GM12872 (cell line): ENCODE data around the gene STAT6.
A peak's percentile ranks its signal among the peaks of the same experiment; 100 is the strongest.

ENCODE experiments used
- TF ChIP-seq, protein P1 (sequence below): IDR thresholded peaks from 3 replicates; pipeline ENCODE4 v1.5.1; 2011; ENCODE audit warnings: low read depth, mild to moderate bottlenecking, low read length, moderate library complexity; ENCODE audit not compliant: insufficient read depth

The STAT6 gene

DNA sequence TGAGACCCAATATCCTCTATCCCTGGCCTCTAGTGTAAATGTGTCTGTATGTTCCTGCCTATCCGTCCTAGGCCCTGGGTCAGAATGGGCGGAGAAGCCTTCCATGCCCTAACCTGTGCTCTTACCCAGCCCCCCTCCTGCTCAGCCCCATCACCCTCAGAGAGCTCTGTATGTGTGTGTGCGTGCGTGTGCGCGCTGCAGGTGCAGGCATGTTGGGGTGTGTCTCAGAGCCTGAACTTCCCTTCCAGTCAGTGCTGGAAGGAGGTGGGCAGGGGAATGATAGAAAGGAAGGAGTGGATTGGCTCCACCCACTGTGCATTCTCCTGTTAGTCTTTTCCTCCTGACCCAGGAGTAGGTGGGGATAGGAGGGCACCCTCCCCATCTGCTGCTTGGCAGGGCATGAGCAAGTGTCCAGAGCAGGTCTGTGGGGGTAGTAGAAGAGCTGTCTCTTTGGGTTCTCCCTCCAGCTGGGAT, 15.0 kb downstream of the STAT6 start:
- TF ChIP-seq, protein P1, sequence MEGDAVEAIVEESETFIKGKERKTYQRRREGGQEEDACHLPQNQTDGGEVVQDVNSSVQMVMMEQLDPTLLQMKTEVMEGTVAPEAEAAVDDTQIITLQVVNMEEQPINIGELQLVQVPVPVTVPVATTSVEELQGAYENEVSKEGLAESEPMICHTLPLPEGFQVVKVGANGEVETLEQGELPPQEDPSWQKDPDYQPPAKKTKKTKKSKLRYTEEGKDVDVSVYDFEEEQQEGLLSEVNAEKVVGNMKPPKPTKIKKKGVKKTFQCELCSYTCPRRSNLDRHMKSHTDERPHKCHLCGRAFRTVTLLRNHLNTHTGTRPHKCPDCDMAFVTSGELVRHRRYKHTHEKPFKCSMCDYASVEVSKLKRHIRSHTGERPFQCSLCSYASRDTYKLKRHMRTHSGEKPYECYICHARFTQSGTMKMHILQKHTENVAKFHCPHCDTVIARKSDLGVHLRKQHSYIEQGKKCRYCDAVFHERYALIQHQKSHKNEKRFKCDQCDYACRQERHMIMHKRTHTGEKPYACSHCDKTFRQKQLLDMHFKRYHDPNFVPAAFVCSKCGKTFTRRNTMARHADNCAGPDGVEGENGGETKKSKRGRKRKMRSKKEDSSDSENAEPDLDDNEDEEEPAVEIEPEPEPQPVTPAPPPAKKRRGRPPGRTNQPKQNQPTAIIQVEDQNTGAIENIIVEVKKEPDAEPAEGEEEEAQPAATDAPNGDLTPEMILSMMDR = no peak

DNA sequence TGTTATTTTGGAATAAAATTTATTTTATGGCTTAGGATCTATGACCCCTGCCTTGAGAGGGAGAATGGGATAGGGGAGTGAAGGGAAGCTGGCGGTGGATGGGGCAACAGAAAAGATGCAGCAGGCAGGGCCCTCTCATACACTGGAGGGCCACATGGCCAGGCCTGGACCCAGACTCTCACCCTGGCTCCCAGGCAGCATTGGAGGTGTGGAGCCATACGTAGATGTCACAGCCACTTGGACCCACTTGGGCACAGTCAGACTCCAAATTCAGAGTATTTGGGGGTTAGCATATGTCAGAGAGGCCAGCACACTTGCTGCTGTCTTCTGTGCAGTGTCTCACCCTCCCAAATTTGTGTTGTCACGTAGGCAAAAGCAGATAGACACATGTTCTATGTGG, 15.7 kb downstream of the STAT6 start:
- TF ChIP-seq, protein P1 = no peak

DNA sequence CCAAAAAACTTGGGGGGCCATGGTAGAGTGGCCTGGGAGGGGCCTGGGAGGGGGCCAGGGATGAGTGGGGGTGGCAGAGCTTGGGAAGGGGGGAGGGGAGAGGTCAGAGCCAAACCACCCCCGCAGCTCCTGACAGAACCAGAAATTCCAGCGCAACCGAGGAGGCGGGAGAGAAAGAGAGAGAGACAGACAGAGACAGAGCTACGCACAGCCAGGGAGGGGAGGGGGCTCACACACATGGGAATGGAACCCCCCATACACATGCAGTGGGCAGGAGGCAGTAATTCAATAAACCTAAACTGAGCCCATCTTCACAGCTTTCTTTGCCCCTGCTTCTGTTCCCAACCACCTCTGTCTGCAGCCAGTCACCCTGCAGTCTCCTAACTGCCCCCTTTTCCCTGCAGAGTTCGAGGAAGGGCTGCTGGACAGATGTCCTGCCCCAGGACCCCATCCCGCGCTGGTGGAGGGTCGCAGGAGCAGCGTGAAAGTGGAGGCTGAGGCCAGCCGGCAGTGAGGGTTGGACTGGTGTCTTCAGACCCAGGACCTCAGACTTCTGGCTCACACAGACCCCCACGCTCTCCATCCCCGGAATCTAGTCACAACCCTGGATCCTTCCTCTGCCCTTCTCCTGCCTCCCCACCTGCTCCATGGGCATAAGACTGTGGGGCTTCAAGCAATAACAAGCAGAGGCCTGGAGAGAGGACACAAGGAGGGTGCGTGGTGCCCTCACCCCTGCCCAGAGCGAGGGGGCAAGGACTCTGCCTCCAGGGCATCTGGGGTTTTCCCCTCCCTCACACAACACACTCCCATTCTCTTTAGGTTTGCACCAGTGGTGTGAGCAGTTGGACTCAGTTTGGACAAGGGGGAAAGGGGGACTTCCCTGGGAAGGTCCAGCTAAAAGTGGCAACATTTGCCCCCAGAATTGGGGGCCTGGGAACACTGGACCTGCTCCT, 16.7 kb downstream of the STAT6 start:
- TF ChIP-seq, protein P1 = no peak

DNA sequence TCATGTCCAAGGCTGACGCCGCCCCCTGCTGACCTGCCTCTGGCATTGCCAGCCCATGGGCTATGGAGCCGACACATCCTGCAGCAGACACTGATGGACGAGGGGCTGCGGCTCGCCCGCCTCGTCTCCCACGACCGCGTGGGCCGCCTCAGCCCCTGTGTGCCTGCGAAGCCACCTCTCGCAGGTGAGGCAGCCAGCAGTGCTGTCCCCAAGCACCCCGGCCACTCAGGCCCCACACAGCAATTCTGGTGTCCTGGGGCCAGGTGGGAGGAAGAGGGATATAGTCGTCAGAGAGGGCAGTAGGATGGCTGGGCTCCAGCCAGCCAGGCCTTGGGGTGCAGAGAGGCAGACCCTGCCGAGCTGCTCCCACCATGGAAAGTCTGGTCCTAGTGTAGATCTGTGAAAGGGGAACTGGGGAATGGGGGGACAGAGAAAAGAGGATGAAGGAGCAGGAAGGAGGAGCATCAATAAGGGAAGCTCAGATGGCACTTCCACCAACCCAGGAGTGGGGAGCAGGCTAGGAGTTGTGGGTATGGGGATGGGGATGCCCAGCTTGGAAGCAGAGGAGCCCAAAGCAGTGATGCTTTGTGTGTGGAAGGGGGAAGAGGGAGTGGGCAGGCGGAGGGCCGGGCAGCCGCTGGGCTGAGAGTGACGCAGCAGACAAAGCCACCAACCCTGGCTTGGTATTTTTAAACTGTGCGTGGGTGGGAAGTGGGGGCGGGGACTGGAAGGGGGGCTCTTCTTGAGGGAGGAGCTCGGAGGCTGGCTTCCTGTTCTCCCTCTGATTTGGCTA, 17.6 kb downstream of the STAT6 start:
- TF ChIP-seq, protein P1 = peak; percentile 75

DNA sequence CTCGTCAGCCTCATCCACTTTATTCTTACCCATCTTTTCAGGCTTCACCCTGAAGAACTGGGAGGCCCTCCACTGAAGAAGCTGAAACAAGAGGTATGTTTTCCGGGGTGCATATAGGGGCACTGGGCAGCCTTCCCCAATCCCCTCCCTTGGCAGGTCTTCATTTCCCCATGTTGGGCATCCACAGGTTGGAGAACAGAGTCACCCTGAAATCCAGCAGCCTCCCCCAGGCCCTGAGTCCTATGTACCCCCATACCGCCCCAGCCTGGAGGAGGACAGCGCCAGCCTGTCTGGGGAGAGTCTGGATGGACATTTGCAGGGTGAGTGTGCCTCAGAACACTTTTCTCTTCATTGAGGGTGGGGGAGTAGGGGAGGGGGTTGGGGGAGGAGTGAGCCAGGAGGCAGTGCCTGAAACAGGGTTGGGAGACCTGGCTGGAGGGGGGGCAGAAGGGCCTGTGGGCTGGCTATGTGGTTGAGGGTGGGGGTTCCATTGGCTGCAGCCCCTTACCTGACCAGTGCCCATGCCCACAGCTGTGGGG, 18.2 kb downstream of the STAT6 start:
- TF ChIP-seq, protein P1 = no peak

DNA sequence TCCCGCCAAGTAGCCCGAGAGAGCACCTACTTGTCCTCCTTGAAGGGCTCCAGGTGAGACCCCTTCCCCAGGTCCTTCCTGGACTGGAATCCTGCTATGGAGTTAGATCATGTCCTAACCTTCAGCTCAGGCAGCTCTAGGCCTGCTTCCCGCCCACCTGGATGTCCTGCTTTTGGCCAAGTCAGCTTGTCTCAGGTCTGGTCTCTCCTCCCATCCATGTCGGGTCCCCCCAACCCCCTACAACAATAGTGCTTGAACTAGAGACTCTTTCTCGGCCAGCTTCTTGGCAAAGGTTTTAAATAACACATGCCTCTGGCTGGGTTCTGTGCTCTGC, 18.7 kb downstream of the STAT6 start:
- TF ChIP-seq, protein P1 = no peak

DNA sequence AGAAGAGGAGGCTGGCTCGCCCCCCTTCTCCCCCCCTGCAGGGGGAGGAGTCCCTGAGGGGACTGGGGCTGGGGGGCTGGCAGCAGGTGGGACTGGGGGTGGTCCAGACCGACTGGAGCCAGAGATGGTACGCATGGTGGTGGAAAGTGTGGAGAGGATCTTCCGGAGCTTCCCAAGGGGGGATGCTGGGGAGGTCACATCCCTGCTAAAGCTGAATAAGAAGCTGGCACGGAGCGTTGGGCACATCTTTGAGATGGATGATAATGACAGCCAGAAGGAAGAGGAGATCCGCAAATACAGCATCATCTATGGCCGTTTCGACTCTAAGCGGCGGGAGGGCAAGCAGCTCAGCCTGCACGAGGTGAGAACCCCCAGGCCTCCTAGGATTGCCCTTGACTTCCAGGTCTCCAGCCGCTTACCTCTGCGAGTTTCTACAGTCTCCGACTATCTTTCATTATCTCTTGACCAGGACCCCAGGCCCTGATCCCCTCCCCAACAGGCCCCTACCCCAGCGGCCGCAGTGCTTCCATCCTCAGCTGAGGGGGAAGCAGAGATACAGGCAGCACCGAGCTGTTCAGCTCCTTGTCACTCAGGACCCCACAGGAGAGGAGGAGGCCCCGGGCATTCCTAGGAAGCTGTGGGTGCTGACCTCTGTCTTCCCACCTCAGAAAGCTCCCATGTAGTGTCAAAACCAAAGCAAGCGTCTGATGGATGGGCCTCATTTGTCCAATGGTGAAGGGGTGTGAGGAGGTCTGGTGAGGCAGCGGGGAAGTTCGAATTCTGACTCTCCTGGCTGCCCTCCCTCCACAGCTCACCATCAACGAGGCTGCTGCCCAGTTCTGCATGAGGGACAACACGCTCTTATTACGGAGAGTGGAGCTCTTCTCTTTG, 19.3 kb downstream of the STAT6 start:
- TF ChIP-seq, protein P1 = no peak
